Measurements from ENCODE around the gene MYOG. TPM values are rescaled to one million over a fixed set of nuclear protein-coding genes. Genes with fewer than 3 reads are reported as not detected.
A peak's percentile ranks its signal among the peaks of the same experiment; 100 is the strongest.

MYOG gene
- total RNA-seq, 4 donors from 2014 or later: not detected

DNA sequence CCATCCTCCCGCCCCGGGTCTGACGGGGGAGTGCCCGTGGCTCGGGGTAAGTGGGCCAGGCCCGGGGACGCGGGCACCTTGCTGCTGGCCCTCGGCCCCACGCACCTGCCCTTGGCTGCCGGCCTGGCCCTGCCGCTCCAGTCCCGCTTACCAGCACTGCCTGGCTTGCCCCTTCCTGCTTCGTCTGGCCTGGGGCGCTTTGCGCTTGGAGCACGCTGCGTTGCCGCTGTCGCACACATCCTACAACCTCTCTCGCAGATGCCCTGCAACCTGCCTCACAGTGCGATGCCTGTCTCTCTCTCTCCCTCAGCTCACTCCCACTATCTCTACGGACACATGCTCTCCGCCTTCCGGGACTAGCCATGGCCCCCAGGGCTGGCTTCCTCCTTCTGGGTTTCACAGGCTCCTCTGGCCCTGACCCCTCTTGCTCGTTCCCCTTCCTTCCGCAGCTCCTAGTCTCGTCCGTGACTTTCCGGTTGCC lies 9.7 kb downstream of the MYOG start:
- Histone ChIP-seq H3K4me3 (peak overlapping the region in 3 of 4 donors; percentile 24 to 39 (median 36)), H3K27me3 (no peaks in the 10 kb centered on the region), H3K36me3 (no peaks in the 10 kb centered on the region), H3K4me1 (peaks cover 0 to 7% (median 0%) of the 10 kb centered on the region in 4 donors), H3K27ac (no peak overlapping the region), H3K9me3 (no peaks in the 10 kb centered on the region)
- no peak for TF ChIP-seq POLR2A (IDR thresholded peaks at IDR 0.05)
- TF ChIP-seq, protein P1, sequence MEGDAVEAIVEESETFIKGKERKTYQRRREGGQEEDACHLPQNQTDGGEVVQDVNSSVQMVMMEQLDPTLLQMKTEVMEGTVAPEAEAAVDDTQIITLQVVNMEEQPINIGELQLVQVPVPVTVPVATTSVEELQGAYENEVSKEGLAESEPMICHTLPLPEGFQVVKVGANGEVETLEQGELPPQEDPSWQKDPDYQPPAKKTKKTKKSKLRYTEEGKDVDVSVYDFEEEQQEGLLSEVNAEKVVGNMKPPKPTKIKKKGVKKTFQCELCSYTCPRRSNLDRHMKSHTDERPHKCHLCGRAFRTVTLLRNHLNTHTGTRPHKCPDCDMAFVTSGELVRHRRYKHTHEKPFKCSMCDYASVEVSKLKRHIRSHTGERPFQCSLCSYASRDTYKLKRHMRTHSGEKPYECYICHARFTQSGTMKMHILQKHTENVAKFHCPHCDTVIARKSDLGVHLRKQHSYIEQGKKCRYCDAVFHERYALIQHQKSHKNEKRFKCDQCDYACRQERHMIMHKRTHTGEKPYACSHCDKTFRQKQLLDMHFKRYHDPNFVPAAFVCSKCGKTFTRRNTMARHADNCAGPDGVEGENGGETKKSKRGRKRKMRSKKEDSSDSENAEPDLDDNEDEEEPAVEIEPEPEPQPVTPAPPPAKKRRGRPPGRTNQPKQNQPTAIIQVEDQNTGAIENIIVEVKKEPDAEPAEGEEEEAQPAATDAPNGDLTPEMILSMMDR (IDR thresholded peaks at IDR 0.05): no peak
- DNase-seq: no peak

DNA sequence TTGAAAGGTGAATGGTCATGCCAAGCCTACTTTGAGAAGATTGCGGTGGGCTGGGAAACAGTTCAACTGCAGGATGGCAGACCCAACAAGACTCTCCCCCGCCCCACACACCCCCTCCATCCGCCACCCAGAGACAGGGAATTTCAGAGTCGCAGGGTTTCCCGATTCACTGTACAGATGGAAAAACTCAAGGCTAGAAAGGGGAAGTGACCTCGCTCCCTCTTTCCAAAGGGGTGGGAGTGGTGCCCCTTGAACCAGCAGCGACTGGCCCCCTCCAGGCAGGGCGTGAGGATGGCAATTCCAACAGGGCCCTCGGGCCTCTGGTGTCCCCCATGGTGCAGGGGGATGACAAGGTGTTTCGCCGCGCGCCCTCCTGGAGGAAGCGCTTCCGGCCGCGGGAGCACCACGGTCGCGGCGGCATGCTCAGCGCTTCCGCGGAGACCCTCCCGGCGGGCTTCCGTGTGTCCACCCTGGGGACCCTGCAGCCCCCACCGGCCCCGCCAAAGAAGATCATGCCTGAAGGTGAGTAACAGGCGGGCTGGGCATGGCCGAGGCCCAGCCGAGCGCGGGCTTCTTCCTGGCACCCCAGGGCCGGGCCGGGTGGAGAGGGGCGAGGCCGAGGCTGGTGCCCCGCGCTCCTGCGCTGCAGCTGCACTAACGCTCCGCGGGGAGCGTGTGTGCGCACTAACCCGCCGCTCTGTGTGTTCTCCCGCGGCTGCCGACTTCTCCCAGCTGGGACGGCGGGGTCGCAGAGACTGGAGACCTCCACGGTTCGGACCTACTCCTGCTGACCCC lies 10.4 kb downstream of the MYOG start:
- Histone ChIP-seq H3K36me3 (no peaks in the 10 kb centered on the region), H3K27ac (no peak overlapping the region), H3K4me3 (peak overlapping the region in 3 of 4 donors; percentile 24 to 39 (median 36)), H3K9me3 (no peaks in the 10 kb centered on the region), H3K4me1 (peaks cover 0 to 7% (median 0%) of the 10 kb centered on the region in 4 donors), H3K27me3 (no peaks in the 10 kb centered on the region)
- DNase-seq: no peak
- TF ChIP-seq POLR2A (IDR thresholded peaks at IDR 0.05): no peak
- TF ChIP-seq, protein P1 (IDR thresholded peaks at IDR 0.05): no peak

DNA sequence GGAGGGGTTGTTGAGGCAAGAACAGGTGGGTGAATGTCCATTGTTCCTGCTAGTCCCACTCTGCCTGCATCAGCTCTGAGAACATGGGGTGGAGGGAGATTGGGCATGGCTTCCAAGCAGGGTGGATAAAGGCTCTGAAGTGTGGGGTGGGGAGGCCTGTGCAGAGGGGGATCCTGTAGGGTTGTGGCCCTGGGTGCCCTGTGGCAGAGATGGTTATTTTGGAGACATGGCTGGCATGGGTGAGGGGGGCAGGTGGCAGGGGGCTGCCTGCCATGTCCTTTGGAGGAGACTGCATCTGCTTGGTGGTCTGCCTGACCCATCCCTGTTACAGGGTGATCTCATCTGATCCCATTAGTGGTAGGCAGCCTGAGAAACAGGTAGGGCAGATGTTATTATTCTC lies 11.2 kb downstream of the MYOG start:
- Histone ChIP-seq H3K4me3 (no peak overlapping the region), H3K36me3 (no peaks in the 10 kb centered on the region), H3K9me3 (no peaks in the 10 kb centered on the region), H3K27ac (no peak overlapping the region), H3K4me1 (peaks cover 0 to 7% (median 0%) of the 10 kb centered on the region in 4 donors), H3K27me3 (no peaks in the 10 kb centered on the region)
- no peak for DNase-seq
- TF ChIP-seq, protein P1 (IDR thresholded peaks at IDR 0.05): no peak
- TF ChIP-seq POLR2A (IDR thresholded peaks at IDR 0.05): no peak

DNA sequence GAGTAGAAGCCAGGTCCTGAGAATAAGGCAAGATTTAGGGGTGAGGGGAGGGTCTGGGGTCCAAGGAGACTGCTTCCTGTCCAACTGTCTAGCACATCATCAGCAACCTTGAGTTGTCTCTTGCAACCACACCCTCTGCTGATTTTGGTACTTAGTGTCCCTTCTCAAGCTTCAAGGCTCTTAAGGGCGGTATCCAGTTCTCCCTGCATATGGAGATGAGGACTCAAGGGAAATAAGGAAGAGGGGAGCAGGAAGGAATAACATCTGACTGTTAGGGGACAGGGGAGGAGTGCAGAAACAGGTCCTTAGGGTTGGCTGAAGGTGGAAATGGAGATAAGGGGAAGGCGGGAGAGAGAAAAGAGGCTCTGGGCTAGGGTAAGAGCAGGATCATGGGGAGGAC lies 12.3 kb downstream of the MYOG start:
- Histone ChIP-seq H3K4me1 (peaks cover 0 to 7% (median 0%) of the 10 kb centered on the region in 4 donors), H3K4me3 (no peak overlapping the region), H3K36me3 (no peaks in the 10 kb centered on the region), H3K27me3 (no peaks in the 10 kb centered on the region), H3K9me3 (no peaks in the 10 kb centered on the region), H3K27ac (no peak overlapping the region)
- DNase-seq: no peak
- no peak for TF ChIP-seq POLR2A (IDR thresholded peaks at IDR 0.05)
- TF ChIP-seq, protein P1 (IDR thresholded peaks at IDR 0.05): no peak

DNA sequence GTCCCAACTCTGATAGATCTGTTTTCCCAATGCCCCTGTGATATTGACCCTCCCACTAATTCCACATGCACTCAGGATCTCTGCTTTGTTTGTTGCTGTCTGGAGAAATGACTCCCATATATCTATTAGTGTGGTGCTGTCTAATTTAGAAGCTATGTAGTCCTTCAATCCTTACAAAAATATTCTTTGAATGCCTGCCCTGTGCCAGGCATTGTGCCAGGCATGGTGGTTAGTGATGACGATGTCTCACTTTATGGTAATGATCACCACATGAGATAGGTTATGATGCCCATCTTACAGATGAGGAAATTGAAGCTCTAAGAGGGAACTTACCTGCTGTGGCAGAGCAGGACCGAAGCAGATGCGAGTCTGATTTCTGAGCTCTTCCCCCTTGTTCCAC lies 12.9 kb downstream of the MYOG start:
- TF ChIP-seq, protein P1 (IDR thresholded peaks at IDR 0.05): no peak
- no peak for TF ChIP-seq POLR2A (IDR thresholded peaks at IDR 0.05)
- no peak for DNase-seq
- H3K27me3 ChIP-seq: no peaks in the 10 kb centered on the region
- H3K27ac ChIP-seq: no peak overlapping the region
- H3K36me3 ChIP-seq: no peaks in the 10 kb centered on the region
- H3K9me3 ChIP-seq: no peaks in the 10 kb centered on the region
- H3K4me1 ChIP-seq: peaks cover 0 to 7% (median 0%) of the 10 kb centered on the region in 4 donors
- no peak overlapping the region for H3K4me3 ChIP-seq
